Fibroblast of lung (primary cell): Measurements from ENCODE around the gene ATP10A.

ENCODE experiments used
- EZH2 ChIP-seq: IDR thresholded peaks from 2 replicates; pipeline ENCODE4 v1.5.1; 2012; ENCODE audit warnings: low read length, control low read depth, mild to moderate bottlenecking; ENCODE audit errors: missing control alignments
- TF ChIP-seq, protein P1 (sequence below), 2 donors: IDR thresholded peaks in 1 of 2; conservative IDR thresholded peaks in 1 of 2; 1 replicate in 1 of 2; 2 replicates in 1 of 2; pipeline ENCODE4 v1.5.1; 2011 to 2012; ENCODE audit warnings: low read length in 2 of 2, control low read depth in 1 of 2, inconsistent platforms in 1 of 2, low read depth in 1 of 2, mild to moderate bottlenecking in 1 of 2

GRCh38 chr15:25883463-25884259 lies 20.5 kb upstream of the ATP10A start:
- TF ChIP-seq, protein P1, sequence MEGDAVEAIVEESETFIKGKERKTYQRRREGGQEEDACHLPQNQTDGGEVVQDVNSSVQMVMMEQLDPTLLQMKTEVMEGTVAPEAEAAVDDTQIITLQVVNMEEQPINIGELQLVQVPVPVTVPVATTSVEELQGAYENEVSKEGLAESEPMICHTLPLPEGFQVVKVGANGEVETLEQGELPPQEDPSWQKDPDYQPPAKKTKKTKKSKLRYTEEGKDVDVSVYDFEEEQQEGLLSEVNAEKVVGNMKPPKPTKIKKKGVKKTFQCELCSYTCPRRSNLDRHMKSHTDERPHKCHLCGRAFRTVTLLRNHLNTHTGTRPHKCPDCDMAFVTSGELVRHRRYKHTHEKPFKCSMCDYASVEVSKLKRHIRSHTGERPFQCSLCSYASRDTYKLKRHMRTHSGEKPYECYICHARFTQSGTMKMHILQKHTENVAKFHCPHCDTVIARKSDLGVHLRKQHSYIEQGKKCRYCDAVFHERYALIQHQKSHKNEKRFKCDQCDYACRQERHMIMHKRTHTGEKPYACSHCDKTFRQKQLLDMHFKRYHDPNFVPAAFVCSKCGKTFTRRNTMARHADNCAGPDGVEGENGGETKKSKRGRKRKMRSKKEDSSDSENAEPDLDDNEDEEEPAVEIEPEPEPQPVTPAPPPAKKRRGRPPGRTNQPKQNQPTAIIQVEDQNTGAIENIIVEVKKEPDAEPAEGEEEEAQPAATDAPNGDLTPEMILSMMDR (conservative IDR thresholded peaks at IDR 0.05 in 1 of 2, IDR thresholded peaks at IDR 0.05 in 1 of 2; ENCODE audit: low read depth in 1 of 2, low read length in 2 of 2) = no peak
- no peak for TF ChIP-seq EZH2
